Panc1 (cell line): ENCODE measurements around the gene RANBP17. TPM values are rescaled to one million over a fixed set of nuclear protein-coding genes. Genes with fewer than 3 reads are reported as not detected.

Source experiments
- ATAC-seq: fragments of 200-7000 bp; cut with Tn5 transposase; 2 replicates; pipeline ENCODE4 v1.9.1; 2020; ENCODE audit warnings: mild to moderate bottlenecking, moderate library complexity
- BruUV-seq: library from RNA; stranded (reverse); fragments of 400-500 nt; replicated peaks from 2 replicates; lab custom pipeline; 2021; lab: Mats Ljungman, UMichigan
- CTCF ChIA-PET: fragments of 300-600 bp; sonication (Branson Sonifier 250); formaldehyde crosslinking; loops from one replicate; lab custom pipeline; 2022; ENCODE audit warnings: antibody characterized with exemption; lab: Charles Lee
- POLR2A ChIA-PET: fragments of 300-600 bp; sonication (Branson Sonifier 250); formaldehyde crosslinking; loops from one replicate; lab custom pipeline; 2022; ENCODE audit warnings: antibody characterized with exemption; lab: Charles Lee
- DNase-seq: peaks from one replicate; pipeline ENCODE4 v3.0.0-alpha.2; 2010; ENCODE audit warnings: low read depth, low spot score
- H3K27ac ChIP-seq: 2 replicates; pipeline ENCODE4 v1.5.1; 2011; ENCODE audit warnings: mild to moderate bottlenecking, low read length, inconsistent platforms
- H3K27me3 ChIP-seq: fragments of 200-500 bp; sonication (Bioruptor generic); 2 replicates; pipeline ENCODE4 v1.6.0; 2014; ENCODE audit warnings: low read length, inconsistent platforms; ENCODE audit not compliant: control insufficient read depth, insufficient read depth
- H3K36me3 ChIP-seq: fragments of 200-500 bp; sonication (Bioruptor generic); 2 replicates; pipeline ENCODE4 v1.5.1; 2014; ENCODE audit warnings: inconsistent platforms, mild to moderate bottlenecking, low read length, moderate library complexity; ENCODE audit not compliant: control insufficient read depth, insufficient read depth
- H3K4me1 ChIP-seq: 2 replicates; pipeline ENCODE4 v1.5.1; 2011; ENCODE audit warnings: inconsistent platforms, mild to moderate bottlenecking, low read length, moderate library complexity; ENCODE audit not compliant: control insufficient read depth, insufficient read depth
- H3K4me3 ChIP-seq, 2 experiments: 2 replicates each; pipeline ENCODE4 v1.5.1; 2011 to 2012; ENCODE audit warnings: low read depth in 2 of 2, low read length in 2 of 2, mild to moderate bottlenecking in 2 of 2, inconsistent platforms in 1 of 2, moderate library complexity in 1 of 2
- H3K9me3 ChIP-seq: fragments of 200-500 bp; sonication (Bioruptor generic); 2 replicates; pipeline ENCODE4 v1.5.1; 2014; ENCODE audit warnings: low read depth, mild to moderate bottlenecking, inconsistent platforms, low read length, moderate library complexity; ENCODE audit not compliant: control insufficient read depth, insufficient read depth
- CTCF ChIP-seq: fragments of 450-650 bp; IDR thresholded peaks from 2 replicates; pipeline ENCODE4 v1.5.1; 2017; ENCODE audit warnings: mild to moderate bottlenecking
- POLR2AphosphoS5 ChIP-seq: IDR thresholded peaks from 2 replicates; pipeline ENCODE4 v1.6.1; 2012; ENCODE audit warnings: mild to moderate bottlenecking, low read depth, low read length, moderate library complexity
- REST ChIP-seq, 2 experiments: IDR thresholded peaks; 2 replicates each; pipeline ENCODE4 v1.6.1; 2011 to 2012; ENCODE audit warnings: low read depth in 2 of 2, control low read depth in 1 of 2, low read length in 1 of 2, mild to moderate bottlenecking in 1 of 2, moderate library complexity in 1 of 2; ENCODE audit not compliant: insufficient read depth in 1 of 2
- SIN3A ChIP-seq: IDR thresholded peaks from 2 replicates; pipeline ENCODE4 v1.6.1; 2012; ENCODE audit warnings: low read depth, mild to moderate bottlenecking, low read length, moderate library complexity, borderline replicate concordance; ENCODE audit not compliant: insufficient read depth
- TCF7L2 ChIP-seq: IDR thresholded peaks from 2 replicates; pipeline ENCODE4 v1.6.1; 2011; ENCODE audit warnings: mild to moderate bottlenecking, low read depth, low read length, inconsistent platforms
- in situ Hi-C: cut with HindIII; loops from 2 replicates; pipeline ENCODE4 v1.10.0; 2016; ENCODE audit warnings: low sequenced_read_pairs, low pct_unique_long_range_greater_than_20kb
- intact Hi-C: fragments of 100-400 bp; cut with micrococcal nuclease; formaldehyde crosslinking; loops from one replicate; pipeline ENCODE4 v1.10.0; 2022; ENCODE audit not compliant: unreplicated experiment
- total RNA-seq: library from RNA; stranded (reverse); gene quantifications from one replicate; pipeline ENCODE4 v1.2.1, GENCODE V29; 2021; ENCODE audit not compliant: unreplicated experiment

The RANBP17 gene
- total RNA-seq, 1 experiment from 2014 or later: not detected

GRCh38 chr5:171308453-171309275 is 446.8 kb downstream of the RANBP17 start, which contains the start of gene TLX3:
TSS of gene TLX3 (plus strand) at chr5:171309248. CDS start at chr5:171309366, 118 bp downstream.
- H3K27me3 ChIP-seq: peaks cover 2% of the 10 kb centered on the region; the same call in 1 of the 2 replicates
- in situ Hi-C loops: no loop called here
- intact Hi-C loops: no loop called here
- ATAC-seq (no peak), DNase-seq (no peak)
- no peaks in the 10 kb centered on the region for H3K4me1 ChIP-seq
- no peaks in the 10 kb centered on the region for H3K9me3 ChIP-seq
- POLR2A ChIA-PET: no interaction called here
- TF ChIP-seq SIN3A: no peak
- TF ChIP-seq POLR2AphosphoS5: no peak
- TF ChIP-seq TCF7L2: no peak
- no peaks in the 10 kb centered on the region for H3K36me3 ChIP-seq
- H3K4me3 ChIP-seq: peak within 1 kb of the TSS in 1 of 2 experiments; percentile 33; a peak in 1 of 4 replicates
- no TSS peak for BruUV-seq
- no peak within 1 kb of the TSS for H3K27ac ChIP-seq
- CTCF ChIA-PET: no interaction called here

- no peak for ATAC-seq
- no TSS peak for BruUV-seq
- TF ChIP-seq TCF7L2: no peak
- TF ChIP-seq REST (IDR thresholded peaks at IDR 0.05; ENCODE audit: insufficient read depth in 1 of 2, low read depth in 2 of 2, low read length in 1 of 2): no peak
- no peak for TF ChIP-seq CTCF
- TF ChIP-seq POLR2AphosphoS5: no peak
- no peak for TF ChIP-seq SIN3A
- in situ Hi-C loops: no loop called here
- Histone ChIP-seq H3K9me3 (no peaks in the 10 kb centered on the region), H3K4me1 (no peaks in the 10 kb centered on the region), H3K36me3 (no peaks in the 10 kb centered on the region), H3K27ac (no peak overlapping the region), H3K27me3 (peaks cover 2% of the 10 kb centered on the region; the same call in 1 of the 2 replicates), H3K4me3 (peak overlapping the region in 1 of 2 experiments; percentile 33; a peak in 1 of 4 replicates)
- CTCF ChIA-PET: no interaction called here
- intact Hi-C loops: no loop called here
- POLR2A ChIA-PET: no interaction called here
- no peak for DNase-seq
These were observed 447.7 kb downstream of the RANBP17 start for GRCh38 chr5:171309276-171310211.
